HG03442 (cell line): Measurements from ENCODE around the gene SUN5.

Source experiments
- ATAC-seq: cut with Tn5 transposase; IDR thresholded peaks from one replicate; pipeline ENCODE4 v1.9.1; 2021; ENCODE audit warnings: mild to moderate bottlenecking, moderate library complexity; ENCODE audit not compliant: unreplicated experiment

Gene SUN5

GRCh38 chr20:33014336-33015113 is 10.3 kb upstream of the SUN5 start:
- ATAC-seq: no peak

- ATAC-seq: no peak
Measured at GRCh38 chr20:33013701-33014326, 9.6 kb upstream of the SUN5 start.

- ATAC-seq: no peak
Measured at GRCh38 chr20:33012327-33013189, 8.3 kb upstream of the SUN5 start.

GRCh38 chr20:33010674-33011449 is 6.6 kb upstream of the SUN5 start:
- ATAC-seq: no peak

- no peak for ATAC-seq
Measured at GRCh38 chr20:33010133-33010504, 5.9 kb upstream of the SUN5 start.

DNA sequence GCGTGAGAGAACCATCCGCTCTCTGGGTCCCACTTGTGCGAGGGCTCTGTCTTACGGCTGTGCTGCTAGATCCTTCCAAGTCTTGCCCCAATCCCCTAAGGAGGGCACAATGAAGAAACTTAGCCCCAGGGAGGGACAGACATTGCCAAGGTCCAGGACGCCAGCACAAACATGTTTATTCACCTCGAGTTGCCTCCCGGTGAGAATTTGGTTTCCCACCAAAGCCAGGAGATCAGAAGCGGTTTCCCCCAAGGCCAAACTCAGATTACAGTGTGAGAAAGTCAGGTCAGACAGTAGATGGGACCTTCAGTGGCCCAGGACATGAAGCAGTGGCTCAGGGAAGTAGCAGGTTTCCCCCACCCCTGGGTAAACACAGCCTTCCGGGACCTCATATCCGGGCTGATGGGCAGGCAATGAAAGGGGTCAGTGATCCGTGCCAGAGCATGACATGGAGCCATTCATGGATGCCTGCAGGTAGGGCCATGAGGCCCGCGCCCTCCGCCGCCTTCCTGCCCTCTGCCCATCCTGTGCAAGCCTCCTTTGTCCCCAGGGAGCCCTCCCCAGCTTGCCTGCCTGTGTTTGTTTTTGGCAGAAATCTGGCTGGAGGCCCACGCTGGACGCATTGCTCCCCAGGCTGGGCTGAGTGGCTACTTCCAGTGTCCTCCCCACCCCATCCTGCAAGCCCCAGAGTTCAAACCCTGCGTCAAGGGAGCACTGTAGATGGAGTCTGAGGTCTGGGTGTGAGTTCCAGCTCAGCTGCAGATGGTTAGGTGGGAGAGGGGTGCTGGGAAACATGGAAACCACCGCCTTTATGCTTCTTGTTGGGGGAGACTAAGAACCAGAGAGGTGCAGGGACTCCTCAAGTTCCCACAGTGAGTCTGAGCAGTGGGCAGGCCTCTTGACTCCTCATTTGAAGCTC is 5.2 kb upstream of the SUN5 start:
- ATAC-seq: no peak

- no peak for ATAC-seq
Measured at GRCh38 chr20:33008336-33009213, 4.3 kb upstream of the SUN5 start.

GRCh38 chr20:33007376-33008335 is 3.4 kb upstream of the SUN5 start, which contains the start of gene BPIFB2:
Gene BPIFB2, plus strand, starts transcription at chr20:33007704. Its CDS starts 871 bp downstream, at chr20:33008575.
- no peak for ATAC-seq

- ATAC-seq: no peak
Measured at GRCh38 chr20:33006776-33007375, 2.6 kb upstream of the SUN5 start.

- ATAC-seq: no peak
Measured at GRCh38 chr20:33005908-33006775, 1.9 kb upstream of the SUN5 start.

DNA sequence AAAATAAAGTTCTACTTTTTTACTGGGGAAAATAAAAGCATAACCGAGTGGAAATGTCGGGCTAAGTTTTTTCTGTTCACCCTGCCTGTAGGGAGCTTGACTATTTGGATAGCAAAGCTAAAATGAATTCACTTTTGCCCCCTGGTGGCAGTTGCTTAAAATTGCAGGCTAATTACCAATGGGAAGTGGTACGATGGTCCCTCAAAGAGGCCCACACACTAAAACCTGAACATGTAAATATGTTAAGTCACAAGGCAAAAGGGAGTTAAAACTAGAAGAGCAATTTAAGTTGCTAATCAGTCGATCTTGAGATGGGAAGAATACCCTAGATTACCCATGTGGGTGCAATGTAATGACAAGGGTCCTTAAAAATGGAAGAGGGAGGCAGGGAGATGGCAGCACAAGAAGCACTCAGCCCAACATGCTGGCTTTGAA is 916 bp upstream of the SUN5 start:
- no peak for ATAC-seq

DNA sequence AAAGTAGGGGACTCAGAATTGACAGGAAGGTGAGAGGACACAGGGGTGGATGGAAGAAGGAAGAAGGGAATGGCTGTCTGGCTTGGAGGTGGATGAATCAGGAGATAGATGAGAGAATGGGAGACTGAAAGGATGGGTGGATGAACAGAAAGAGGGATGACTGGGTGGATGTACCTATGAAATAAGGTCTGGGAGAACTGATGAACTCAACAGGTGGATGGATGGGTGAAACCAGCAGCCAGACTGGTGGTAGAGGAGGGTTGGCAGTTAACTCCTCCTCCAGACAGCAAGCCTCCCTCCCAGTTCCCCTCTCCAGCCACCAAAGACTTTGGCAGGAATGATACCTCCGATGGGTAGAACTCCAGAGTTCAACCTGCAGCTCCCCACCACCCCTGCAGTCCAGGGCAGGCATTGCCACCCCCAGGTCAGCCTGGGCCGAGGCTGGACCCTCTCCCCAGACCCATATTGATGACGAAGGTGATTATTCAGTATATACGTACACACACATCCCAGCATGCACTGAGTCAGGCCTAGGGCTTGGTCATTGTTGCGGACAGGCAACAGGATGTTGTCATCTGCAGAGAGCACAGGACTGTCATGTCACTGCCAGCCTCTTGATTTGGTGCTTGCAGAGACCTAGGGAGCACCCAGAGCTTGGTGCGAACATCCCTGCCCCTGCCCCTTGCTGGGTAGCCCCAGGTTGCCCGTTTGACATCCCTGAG is 2.0 kb downstream of the SUN5 start:
- no peak for ATAC-seq

- ATAC-seq: no peak
Measured at GRCh38 chr20:33000802-33001466, 3.3 kb downstream of the SUN5 start.

DNA sequence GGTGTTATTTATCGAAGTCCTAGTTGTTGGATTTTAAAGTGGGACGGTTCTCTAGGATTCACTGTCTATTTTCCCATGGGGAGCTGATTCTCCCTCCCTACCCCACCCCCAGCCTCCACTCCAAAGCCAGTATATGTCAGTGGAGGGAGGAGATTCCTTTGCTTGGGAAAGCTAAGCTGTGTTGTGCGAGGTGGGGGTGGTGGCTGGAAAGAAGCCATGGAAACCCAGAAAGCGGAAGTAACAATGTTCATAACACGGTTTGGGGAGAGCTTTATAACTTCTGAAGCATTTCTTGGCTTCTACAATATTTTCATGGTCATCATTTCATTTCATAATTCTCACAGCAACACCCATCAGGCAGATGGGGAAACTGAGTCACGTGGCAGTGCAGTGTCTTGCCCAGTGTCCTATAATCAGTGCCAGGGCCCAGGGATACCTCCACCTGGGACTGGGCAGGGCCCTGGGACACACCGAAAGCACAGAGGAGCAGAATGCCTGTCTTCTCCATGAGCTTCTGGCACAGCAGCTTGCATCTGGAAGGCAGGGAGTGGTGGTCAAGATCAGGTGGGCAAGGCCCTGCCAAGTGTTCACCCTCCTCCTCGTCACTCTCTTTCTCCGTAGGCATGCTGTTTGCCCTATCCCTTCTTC is 4.5 kb downstream of the SUN5 start:
- ATAC-seq: no peak

- no peak for ATAC-seq
Measured at GRCh38 chr20:32997431-32997830, 6.8 kb downstream of the SUN5 start.
